ENCODE results near the gene RDH16.
"Not testable (repeated sequence)": the region's sequence is repeated elsewhere in the genome, so short reads cannot be mapped to it uniquely, and the experiment has no call there.

RDH16 gene

GRCh38 chr12:56954057-56954957 lies 3.1 kb downstream of the RDH16 start:
- DNase-seq (ENCODE audit: low read depth): no peak

- no peak for DNase-seq (ENCODE audit: low read depth)
These were observed 4.1 kb downstream of the RDH16 start for GRCh38 chr12:56953314-56953713.

- no peak for DNase-seq (ENCODE audit: low read depth)
These were observed 5.6 kb downstream of the RDH16 start for GRCh38 chr12:56951582-56952339.

DNA sequence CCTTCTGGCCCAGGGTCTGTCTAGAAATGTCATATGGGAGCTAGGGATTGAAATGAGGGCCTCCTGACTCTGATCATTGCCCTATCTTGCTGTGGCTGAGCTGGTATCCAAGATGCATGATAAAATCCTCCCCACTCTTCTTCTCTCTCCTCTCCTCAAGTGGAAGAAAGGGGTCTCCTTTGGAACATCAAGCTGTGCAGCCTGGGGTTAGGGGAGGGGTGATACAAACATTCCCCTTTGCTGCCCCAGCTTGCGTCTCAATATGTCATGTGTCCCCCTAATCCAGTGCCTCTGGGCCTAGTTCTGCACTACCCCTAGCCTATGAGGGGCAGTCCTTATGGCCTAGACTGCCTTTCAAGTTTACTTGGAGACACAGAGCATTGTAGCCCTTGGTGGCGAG lies 8.5 kb downstream of the RDH16 start:
- DNase-seq (ENCODE audit: low read depth): no peak

DNA sequence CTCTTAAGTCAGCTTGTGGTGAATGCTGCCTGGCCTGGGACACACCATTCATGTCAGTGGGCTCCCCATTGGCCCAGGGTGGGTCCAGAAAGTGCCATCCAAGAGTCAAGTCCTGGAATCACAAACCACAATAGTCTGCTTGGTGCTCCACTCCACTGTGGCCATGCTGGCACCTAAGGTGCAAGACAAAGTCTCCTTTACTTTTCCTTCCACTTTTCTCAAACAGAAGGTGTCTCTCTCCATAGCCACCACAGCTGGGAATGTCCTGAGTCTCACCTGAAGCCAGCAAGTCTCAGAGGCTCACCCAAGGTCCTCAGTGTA lies 9.0 kb downstream of the RDH16 start:
- no peak for DNase-seq (ENCODE audit: low read depth)

- no peak for DNase-seq (ENCODE audit: low read depth)
These were observed 9.6 kb downstream of the RDH16 start for GRCh38 chr12:56947633-56948456.

- DNase-seq (ENCODE audit: low read depth): no peak
These were observed 13.5 kb downstream of the RDH16 start for GRCh38 chr12:56943878-56944277.

GRCh38 chr12:56943374-56943773 lies 14.0 kb downstream of the RDH16 start:
- not testable (repeated sequence) for DNase-seq (ENCODE audit: low read depth)

- DNase-seq (ENCODE audit: low read depth): no peak
These were observed 15.9 kb downstream of the RDH16 start for GRCh38 chr12:56941299-56942017.

DNA sequence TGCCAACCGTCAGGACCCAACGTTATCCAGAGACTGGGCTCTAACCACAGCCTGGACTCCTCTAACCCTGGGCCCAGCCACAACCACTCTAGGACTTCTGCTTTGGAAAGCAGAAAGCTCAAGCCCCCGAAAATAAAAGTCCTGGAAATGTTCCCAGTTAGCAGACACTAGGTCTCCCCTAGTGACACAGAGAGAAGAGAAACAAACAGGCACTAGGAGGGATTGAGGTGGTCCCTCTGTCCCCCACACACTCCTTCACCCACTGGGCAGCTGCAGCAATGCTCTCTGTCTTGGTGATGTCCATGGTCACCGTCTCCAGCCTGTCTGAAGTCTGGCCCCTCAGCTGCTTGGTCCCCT lies 16.5 kb downstream of the RDH16 start:
- DNase-seq (ENCODE audit: low read depth): not testable (repeated sequence)

GRCh38 chr12:56935752-56936151 lies 21.7 kb downstream of the RDH16 start:
- no peak for DNase-seq (ENCODE audit: low read depth)

- no peak for DNase-seq (ENCODE audit: low read depth)
These were observed 22.3 kb downstream of the RDH16 start for GRCh38 chr12:56935157-56935556.

GRCh38 chr12:56933826-56934625 lies 23.4 kb downstream of the RDH16 start, which contains the start of gene SDR9C7:
TSS of gene SDR9C7 (minus strand) at chr12:56934408. CDS start at chr12:56934261, 147 bp downstream.
- DNase-seq (ENCODE audit: low read depth): no peak

DNA sequence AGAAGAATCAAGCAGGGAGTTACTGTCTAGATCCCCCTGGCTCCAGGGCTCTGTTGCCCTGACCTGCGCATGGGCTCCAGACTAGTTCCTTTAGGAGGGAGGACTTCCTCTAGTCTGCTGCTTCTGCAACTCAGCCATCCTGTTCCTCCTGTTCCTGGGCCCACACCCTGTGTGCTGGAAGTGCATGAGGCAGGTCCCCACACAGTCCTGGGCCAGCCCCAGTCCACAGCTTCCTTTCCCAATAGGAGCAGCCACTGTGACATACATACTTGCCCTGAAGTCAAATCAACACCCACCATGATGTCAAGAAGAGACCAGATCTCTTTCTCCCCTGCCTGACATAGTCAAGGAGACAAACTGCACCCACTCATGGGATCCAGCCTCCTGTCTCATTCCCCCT lies 24.5 kb downstream of the RDH16 start:
- DNase-seq (ENCODE audit: low read depth): no peak

GRCh38 chr12:56932146-56932545 lies 25.3 kb downstream of the RDH16 start:
- no peak for DNase-seq (ENCODE audit: low read depth)

- DNase-seq (ENCODE audit: low read depth): no peak
These were observed 25.9 kb downstream of the RDH16 start for GRCh38 chr12:56931474-56931978.

DNA sequence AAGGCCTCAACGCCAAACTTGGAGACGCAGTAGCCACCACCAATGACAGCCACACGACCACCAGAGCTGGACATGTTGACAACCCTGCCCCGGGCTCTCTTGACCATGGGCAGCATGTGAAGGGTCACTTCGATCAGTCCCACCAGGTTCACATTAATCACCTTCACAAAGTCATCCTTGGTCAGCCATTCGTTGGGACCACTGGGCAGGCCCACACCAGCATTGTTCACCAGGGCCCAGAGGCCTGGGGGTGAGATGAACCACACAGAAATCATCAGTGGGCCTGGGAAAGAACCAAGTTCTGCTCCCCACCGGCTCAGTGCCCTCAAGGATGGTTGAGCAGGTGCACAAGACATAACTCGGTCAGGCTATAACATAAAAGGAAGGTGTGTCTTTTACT lies 27.2 kb downstream of the RDH16 start:
- no peak for DNase-seq (ENCODE audit: low read depth)

DNA sequence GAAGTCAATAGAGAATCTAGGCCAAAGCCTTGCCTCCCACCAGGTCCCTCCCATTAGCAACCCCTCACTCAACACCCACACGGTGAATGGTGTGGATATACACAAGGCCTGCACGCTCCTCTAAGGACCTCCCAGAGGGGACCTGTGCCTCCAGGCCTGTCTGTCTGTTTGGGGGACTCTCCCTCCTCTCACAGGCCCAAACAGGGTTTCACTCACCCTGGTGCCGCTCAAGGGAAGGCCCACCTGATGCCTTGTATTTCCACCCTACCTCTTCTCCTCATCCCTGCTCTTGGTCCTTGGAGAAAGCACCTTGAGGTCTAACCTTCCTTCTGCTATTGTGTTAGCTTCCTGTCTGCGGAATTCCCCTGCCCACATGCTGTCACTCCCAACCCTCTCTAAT lies 27.6 kb downstream of the RDH16 start:
- DNase-seq (ENCODE audit: low read depth): no peak

- DNase-seq (ENCODE audit: low read depth): no peak
These were observed 29.1 kb downstream of the RDH16 start for GRCh38 chr12:56928262-56928661.

DNA sequence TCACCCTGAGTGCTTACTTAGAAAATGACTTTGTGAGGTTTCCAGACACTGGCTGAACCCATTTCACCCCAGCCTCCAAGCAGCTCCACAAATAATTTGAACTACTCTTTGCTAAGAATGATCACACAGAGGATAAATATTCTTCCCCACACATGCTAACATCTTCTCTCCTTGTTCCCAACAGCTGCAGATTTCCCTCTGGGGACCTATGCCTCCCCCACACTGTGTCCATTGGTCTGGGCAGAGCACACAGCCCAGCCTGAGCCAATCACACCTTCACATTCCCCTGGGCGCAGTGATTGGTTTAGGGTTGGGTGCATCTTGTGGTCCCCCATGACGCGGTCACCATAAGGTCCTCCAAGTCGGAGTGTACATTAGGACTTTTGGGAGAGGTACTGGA lies 30.1 kb downstream of the RDH16 start:
- DNase-seq (ENCODE audit: low read depth): no peak

GRCh38 chr12:56922031-56922430 lies 35.4 kb downstream of the RDH16 start:
- DNase-seq (ENCODE audit: low read depth): no peak
